NCI-H2196 (cell line): ENCODE measurements around the gene POU2F1.

Source experiments
- DNase-seq: peaks from one replicate; lab custom pipeline; 2025; ENCODE audit not compliant: unreplicated experiment; lab: John Stamatoyannopoulos, UW

The POU2F1 gene

DNA sequence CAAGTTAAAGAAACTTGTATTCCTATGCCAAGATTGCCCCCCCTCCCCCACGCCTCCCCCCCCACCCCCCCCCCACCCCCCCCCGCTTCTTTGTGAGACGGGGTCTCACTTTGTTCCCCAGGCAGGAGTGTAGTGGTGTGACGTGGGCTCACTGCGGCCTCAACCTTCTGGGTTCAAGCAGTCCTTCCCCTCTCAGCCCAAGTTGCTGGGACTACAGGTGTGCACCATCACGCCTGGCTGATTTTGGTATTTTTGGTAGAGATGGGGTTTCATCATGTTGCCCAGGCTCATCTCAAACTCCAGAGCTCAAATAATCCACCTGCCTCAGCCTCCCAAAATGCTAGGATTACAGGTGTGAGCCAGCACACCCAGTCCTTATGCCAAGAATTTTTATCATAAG lies 136.6 kb downstream of the POU2F1 start:
- DNase-seq, result no peak

DNA sequence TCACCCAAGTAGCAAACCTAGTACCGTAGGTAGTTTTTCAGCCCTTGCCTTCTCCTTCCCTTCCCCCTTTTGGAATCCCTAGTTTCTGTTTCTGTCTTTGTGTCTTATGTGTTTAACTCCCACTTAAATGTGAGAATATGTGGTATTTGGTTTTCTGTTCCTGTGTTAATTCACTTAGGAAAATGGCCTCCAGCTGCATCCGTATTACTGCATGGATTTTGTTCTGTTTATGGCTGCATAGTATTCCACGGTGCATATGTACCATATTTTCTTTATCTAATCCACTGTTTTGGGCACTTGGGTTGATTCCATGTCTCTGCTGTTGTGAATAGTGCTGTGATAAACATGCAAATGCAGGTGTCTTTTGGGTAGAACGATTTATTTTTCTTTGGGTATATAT lies 138.6 kb downstream of the POU2F1 start:
- DNase-seq, result no peak

DNA sequence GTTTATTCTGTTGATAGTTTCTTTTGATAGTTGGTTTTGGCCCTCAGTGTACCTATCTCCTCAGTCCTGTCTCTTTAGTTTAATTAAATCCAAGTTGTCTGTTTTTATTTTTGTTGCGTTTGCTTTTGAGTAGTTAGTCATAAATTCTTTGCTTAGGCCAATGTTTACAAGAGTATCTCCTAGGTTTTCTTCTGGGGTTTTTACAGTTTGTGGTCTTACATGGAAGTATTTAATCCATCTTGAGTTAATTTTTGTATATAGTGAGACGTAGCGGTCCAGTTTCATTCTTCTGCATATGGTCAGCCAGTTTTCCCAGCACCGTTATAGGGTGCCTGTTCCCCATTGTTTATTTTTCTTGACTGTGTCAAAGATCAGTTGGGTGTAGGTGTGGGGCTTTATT lies 139.4 kb downstream of the POU2F1 start:
- no peak for DNase-seq

- DNase-seq, result no peak
These were observed 142.0 kb downstream of the POU2F1 start for GRCh38 chr1:167362638-167363037.

DNA sequence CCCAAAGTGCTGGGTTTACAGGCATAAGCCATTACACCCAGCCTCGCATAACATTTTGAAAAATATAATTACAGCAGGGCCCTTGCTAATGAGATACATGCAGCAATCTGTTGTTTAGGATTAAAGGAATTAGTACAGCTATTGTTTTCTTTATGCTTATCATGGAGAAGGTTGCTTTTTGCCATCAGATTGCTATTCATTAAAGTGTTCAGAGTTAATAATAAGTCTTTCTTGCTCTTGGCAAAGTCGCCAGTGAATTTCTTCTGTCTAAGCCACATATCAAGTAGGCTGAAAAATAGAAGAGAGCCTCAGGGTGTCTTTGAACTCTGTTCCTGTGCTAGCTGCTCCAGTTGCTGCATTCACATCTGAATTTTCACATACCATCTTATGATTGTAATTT lies 144.1 kb downstream of the POU2F1 start:
- DNase-seq, result no peak

- no peak for DNase-seq
These were observed 144.7 kb downstream of the POU2F1 start for GRCh38 chr1:167365360-167365759.

- DNase-seq, result no peak
These were observed 147.0 kb downstream of the POU2F1 start for GRCh38 chr1:167367705-167368104.

DNA sequence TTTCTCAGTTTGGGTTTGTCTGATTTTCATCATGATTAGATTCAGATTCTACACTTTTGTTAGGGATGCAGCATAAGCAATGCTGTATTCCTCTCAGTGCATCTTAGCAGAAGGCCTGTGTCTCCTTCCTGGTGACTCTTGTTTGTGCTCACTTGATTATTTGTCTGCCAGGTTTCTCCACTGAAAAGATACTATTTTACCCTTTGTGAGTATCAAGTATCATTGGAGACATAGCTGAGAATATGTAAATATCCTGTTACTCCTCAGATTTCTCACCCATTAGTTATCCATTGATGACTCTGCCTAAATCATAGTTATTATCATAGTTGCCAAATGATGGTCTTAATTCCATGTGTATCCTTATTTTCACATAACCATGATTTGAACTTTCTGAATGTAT lies 148.5 kb downstream of the POU2F1 start:
- DNase-seq, result no peak

GRCh38 chr1:167369933-167370332 lies 149.2 kb downstream of the POU2F1 start:
- DNase-seq, result no peak

DNA sequence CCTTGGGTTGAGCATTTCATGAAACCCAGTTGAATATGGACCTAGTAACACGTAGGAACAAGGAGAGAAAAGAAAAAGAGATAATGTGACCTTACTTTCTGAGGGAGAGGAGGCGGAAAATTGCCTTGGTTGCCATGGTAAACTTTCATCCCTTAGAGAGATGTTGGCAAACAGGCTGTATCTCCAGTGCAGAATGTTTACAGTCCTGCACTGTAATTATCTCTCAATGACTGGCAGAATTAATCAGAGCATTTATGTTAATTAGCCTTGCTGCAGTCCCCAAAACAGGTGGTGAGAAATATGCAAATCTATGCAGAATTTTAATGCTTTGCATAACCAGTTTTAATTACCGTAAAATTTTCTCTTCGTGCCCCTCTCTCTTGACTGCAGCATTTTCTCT lies 150.3 kb downstream of the POU2F1 start:
- DNase-seq, result no peak

DNA sequence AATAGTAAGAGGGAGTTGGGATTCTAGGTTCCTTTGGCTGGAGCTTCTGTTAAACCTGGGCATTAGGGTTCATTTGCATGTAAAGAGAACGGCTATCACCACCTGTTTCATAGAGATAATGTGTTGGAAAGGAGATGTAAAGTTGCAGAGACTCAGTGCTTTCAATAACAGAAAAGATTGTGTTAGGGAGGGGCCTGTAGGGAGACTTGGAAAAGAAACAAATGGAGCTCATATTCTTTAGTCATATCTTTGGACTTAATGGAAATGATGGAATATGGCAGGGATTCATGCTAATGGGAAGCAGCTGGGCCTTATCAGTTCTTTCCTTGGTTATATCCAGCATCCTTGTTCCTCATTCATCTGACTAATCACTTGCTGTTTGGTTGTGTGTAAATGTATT lies 152.7 kb downstream of the POU2F1 start:
- DNase-seq, result no peak

DNA sequence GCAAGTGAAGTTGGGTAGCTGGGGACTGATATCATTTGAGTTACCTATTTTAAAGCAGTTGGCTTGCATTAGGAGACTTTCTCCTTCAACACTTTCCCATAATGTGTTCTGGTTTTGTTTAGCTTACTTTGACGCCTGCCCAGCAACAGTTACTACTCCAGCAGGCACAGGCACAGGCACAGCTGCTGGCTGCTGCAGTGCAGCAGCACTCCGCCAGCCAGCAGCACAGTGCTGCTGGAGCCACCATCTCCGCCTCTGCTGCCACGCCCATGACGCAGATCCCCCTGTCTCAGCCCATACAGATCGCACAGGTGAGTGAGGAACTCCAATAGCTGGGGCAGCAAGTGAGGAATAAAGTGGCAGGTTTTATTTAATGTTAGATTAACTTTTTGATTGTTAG lies 153.3 kb downstream of the POU2F1 start:
- DNase-seq, result no peak

GRCh38 chr1:167375949-167376348 lies 155.3 kb downstream of the POU2F1 start:
- DNase-seq, result no peak

DNA sequence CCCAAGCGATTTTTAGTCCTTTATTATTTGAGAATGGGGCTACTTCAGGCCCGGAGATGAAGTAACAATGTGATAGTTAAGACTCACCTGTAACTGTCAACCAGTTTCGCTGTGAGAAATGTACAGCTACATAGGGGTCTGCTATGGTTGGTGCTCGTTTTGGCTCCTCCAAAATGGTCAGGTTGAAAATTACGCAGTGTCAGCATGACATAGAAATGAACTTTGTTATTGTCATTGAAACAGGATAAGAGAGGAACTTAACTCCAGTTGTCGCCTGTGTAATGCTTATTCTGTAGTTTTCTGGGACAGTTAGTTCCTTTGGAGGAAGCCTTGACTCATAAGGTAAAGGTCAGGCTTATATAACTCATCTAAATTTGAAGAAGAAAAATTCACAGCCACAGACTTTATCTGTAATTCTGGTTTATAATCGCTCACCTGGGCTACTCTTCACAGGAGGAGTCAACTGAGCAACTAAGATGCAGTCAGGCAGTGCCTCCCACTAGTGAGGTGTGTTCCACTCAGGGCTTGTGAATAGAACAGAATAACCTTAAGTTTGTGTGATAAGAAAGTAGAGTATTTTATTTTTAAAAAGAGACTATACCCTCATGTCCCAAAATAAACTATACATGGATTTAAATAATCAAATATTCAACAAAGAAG lies 166.7 kb downstream of the POU2F1 start:
- DNase-seq, result no peak

DNA sequence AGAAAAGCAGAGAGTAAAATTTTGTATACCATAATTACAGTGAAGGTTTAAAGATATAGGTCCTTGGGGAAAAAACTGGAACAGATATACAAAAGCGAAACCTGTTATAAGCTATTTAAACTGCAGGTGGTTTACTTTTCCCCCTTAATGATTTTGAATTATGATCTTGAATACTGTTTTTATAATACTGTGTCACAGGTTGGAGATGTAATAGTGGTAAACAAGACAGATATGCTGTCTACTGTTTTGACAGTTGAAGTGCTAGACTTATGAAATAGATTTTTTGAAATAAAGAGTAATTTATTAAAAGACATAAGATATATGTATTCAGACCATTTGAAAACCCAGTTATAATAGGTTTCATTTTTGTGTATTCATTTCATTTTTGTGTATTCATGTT lies 168.3 kb downstream of the POU2F1 start:
- no peak for DNase-seq

DNA sequence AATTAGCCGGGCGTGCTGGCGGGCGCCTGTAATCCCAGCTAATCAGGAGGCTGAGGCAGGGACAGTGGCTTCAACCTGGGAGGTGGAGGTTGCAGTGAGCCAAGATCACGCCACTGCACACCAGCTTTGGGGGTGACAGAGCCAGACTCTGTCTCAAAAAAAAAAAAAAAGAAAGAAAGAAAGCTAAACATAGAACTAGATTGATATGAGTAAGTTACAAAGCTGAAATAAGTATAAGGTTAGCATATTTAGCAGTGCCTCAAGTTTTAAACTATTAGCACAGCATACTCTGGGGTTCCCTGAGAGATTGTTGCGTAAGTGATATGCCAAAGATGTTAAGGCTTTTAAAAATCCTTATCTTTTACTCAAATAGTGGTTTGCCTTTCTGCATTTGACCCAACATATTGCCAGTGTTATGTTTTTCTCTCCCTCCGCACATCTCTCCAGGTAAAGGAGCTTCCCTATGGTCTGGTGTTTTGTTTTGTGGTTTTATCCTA lies 171.6 kb downstream of the POU2F1 start:
- DNase-seq, result no peak

DNA sequence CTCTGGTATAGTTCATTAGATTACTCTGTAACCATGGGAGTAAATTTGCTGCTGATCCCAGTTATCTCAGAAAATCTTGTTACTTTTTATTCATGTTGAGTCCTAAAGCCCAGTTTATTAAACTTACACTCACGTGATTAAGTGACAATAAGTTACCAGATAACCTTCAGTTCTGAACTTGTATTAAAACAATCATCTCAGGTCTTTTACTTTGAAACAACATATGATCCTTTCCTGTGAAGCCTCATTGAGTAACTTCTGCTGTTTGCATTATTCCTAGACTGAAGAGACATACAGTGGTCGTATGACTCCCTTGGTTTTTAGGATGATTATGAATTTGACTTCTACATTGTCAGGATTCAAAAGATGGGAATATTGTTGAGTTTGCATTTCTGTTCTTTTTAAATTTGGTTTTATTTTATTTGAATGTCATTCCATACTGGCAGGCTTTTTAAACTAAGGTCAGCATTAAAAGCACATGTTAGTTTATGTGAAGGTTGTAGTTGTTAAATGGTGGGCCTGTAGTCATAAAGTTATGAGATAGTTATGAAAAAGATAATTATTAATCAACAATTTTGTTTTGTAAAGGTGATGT lies 179.8 kb downstream of the POU2F1 start:
- no peak for DNase-seq

DNA sequence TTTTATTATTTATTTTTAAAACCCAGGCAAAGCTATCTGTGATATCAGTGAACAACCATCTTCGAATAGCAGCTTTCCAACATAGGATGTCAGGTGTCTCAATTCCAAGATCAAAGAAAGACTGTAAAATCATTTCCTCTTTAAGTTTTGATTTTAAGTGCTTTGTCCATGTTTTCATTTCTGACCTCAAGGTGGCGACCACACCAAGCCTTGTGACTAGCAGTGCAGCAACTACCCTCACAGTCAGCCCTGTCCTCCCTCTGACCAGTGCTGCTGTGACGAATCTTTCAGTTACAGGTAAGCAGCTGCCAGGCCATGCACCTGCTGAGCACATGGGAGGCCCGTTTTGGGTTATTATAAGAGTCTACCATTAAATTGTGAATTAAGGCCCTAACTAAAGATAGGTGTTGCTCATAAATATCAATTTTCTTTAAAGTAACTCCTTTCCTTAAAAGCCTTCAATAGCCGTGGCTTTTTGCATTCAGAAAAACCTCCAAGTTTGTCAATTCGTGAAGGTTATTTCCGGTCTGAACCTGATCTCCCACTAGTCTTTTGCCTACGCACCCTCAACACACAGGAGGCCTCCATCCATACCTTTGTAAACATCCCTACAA lies 180.7 kb downstream of the POU2F1 start:
- DNase-seq, result peak; percentile 74

- DNase-seq, result no peak
These were observed 183.6 kb downstream of the POU2F1 start for GRCh38 chr1:167404161-167404888.

GRCh38 chr1:167404908-167405307 lies 184.2 kb downstream of the POU2F1 start:
- no peak for DNase-seq

DNA sequence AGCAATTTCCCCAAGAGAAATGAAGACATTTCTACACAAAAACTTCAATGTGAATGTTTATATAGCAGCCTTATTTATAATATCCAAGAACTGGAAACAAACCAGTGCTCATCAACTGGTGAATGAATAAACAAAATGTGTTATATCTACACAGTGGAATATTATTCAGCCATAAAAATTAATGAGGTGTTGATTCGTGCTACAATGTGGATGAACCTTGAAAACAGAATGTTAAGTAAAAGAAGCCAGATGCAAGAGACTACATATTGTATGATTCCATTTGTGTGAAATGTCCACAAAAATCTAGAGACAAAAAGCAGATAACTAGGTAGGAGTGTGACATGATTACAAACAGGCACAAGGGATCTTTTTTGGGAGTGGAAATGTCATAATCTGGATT lies 187.7 kb downstream of the POU2F1 start:
- no peak for DNase-seq

- DNase-seq, result no peak
These were observed 188.5 kb downstream of the POU2F1 start for GRCh38 chr1:167409183-167409582.
